Ureter (tissue), 1 donor: ENCODE data around the gene NID1. TPM values are rescaled to one million over a fixed set of nuclear protein-coding genes. Genes with fewer than 3 reads are reported as not detected.
"Not testable (repeated sequence)": the region's sequence is repeated elsewhere in the genome, so short reads cannot be mapped to it uniquely, and the experiment has no call there.

Source experiments
- DNase-seq: peaks from one replicate; pipeline ENCODE4 v3.0.0-alpha.2; 2020; ENCODE audit warnings: low spot score
- total RNA-seq: library from RNA; stranded (reverse); gene quantifications from one replicate; pipeline ENCODE4 v1.2.4, GENCODE V29; 2023
- donor health status: DM: yes; HTN: yes; CAD: no.

NID1 gene
- total RNA-seq, 1 donor from 2014 or later = 89.3 TPM

DNA sequence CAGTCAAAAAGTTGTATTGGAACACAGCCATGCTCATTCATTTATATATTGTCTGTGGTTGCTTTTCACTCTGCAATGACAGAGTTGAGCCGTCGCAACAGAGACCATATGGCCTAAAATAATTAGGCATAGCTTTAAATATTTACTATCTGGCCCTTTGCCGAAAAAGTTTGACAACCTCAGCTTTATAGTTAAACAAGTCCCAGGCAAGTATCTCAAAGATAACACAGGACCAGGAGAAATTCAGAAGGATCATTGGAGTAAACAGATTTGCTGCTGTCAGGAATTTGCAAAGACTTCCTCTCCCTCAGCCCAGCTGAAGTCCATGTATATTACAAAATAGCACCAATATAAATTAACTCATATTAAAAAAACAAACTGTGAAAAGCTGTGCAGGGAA, 34.4 kb downstream of the NID1 start:
- DNase-seq = no peak

DNA sequence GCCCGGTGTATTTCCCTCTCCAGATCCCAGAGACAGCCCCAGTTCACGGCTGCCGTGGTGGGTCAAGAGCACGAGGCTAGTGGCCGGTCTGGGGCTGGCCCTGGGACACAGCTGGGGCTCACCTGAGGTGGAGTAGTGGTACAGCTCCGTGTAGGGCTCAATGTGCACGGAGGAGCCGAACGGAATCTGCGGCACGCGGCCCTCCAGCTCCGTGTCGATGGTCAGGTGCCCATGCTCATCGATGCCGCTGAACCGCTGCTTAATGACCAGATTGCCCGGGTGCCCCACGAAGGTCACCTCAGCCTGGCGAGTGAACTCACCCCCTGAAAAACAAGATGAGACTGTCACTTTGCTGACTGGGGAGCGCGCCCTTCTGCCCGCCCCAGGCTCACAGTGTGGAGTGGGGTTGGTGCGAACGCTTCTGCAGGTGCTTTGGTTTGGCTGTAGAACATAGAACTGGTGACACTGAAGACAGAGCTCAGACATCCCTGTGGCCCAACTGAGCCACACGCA, 35.4 kb downstream of the NID1 start:
- no peak for DNase-seq

DNA sequence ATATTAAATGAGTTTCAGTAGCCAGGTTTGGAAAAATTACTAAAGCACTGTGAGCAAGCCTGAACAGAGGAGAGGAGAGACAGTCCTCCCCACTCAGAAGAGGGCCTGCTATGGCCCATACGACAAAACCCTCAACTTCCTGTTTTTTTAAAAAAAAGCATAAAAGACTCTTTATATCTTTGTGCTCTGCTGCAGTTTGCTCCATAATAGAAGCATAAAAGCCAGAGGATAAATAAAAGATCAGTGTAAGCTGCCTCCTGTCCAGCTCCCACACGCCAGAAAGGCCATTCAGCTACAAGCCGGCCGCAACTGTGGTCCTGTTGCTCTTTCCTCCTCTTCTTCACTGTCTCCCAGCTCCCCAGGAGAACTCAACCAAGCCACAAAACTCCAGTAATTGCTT, 37.8 kb downstream of the NID1 start:
- DNase-seq = no peak

DNA sequence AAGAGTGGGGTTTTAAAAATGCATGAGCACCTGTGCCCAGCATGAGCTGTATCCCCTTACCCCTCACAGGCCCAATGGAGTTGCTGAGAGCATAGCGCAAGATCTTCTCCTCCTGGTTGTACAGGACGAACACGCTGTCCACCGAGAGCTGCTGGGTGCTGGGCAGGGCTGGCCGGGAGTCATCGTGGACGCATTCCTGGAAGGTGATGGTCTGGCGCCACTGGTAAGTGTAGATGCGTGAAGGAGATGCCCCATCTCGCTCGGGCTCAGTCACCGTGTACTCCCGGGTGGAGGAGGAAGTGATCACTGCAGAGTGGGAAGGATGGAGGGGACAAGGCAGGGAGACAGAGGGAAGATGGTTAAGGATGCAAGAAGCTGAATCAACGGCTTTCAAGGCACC, 39.1 kb downstream of the NID1 start:
- no peak for DNase-seq

GRCh38 chr1:236024641-236025040, 40.2 kb downstream of the NID1 start:
- DNase-seq = no peak

DNA sequence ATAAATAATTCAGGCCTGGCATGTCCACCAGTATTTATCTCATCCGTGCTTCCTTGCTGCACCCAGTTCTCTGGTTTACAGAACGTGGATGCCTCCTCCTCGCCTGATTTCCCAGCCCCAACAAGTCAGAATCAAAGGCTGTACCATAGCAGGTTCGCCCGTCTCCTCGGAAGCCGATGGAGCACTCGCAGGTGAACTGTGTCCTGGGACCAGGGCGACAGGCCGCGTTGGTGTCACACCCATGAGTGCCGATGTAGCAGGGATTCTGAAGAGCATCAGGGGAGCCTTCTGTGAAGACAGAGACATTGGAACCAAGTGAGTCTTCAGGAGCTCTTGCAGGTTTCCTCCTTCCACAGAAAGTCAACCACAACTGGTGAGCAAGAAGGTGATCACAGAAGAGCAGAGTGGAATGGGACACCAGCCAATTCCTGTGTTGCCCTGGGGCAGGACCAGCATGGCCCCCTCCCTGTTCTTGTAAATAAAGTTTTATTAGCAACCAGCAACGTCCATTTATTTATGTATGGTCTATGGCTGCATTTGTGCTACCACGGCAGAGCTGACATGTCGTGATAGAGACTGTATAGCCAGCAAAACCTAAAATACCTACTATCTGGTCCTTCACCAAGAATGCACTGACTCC, 40.8 kb downstream of the NID1 start:
- DNase-seq = no peak

DNA sequence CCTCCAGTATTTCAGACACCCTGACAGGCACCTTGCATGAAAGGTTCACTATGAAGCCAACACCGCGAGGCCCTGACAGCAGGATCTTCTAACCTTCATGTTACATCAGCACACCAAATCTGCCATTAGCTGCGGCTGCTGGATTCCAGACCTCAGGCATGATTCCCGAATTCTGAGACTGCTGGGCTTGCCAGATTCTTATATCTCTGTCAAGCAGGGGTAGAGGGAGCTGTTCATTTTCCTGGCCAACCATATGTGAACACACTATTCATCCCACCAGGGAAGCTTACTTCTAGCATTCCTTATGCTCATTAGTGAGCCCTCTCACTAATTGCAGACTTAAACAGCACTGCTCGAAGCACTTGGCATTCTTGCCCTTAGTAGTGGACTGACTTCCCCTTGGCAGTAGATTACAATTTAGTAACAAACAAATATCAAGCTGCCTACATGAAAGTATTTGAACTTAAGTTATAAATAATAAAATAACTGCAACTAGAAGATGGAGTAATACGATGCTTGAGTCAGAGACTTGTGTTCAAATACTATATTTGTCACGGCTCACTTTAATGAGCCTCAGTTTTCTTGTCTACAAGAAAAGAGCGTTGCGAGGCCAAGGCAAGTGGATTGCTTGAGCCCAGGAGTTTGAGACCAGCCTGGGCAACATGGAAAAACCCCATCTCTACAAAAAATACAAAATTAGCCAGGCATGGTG, 43.3 kb downstream of the NID1 start:
- DNase-seq = no peak

- no peak for DNase-seq
Observed at GRCh38 chr1:236020359-236021219, 44.3 kb downstream of the NID1 start.

DNA sequence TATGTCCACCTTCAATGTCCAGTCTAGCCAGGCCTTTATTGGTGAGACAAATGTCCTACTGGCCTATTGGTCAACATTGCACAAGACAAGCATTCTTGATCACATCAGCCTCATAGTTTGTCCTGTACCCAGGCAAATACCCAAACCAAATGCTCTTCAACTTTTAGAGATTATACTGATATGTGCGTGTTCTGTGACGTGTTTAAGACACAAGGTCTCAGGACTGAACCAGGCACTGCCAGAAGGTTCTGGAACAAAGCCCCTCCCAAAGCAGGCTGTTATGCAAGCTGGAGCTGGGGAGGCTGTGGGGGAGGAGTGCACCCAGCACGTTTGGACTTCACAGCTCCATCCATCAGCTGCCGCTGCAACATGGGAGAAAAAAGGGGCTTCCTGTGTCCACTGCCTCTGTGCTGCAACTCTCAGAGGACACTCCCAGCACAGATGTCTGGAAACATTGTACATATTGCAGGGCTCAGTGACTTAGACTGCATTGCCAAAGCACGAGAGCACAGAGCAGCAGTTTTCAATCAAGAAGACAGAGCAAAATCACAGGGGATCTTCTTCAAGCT, 45.9 kb downstream of the NID1 start:
- DNase-seq = peak; percentile 75

DNA sequence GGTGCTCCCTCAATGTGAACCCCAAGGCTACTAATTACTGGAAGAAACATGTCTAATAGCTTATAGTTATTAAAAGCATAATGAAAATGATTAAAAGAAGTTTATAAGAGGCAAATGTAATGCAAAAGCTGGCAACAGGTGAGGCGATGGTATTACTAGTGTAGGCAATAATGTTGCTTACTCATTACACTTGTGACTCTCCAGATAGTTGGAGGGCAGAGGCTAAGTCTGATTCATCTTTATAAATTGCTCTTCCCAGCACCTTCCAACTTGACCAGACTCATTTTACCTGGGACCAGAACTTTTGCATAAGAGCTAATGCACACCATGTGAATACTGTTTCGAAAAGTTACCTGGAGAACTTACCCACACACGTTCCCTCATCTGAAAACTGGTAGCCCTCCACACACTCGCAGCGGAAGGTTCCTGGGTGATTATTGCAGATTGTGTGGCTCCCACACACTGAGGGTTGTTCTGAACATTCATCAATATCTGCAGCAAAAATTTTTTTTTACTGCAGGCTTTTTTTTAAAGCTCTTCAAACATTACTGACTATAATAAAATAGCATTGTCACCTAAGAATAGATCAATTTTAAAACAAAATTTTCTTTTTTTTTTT, 48.0 kb downstream of the NID1 start:
- no peak for DNase-seq

- peak; percentile 70 for DNase-seq
Observed at GRCh38 chr1:236016083-236016482, 48.8 kb downstream of the NID1 start.

- no peak for DNase-seq
Observed at GRCh38 chr1:236015539-236015938, 49.4 kb downstream of the NID1 start.

GRCh38 chr1:236013330-236013729, 51.6 kb downstream of the NID1 start:
- DNase-seq = no peak

GRCh38 chr1:236011641-236012040, 53.2 kb downstream of the NID1 start:
- DNase-seq = no peak

DNA sequence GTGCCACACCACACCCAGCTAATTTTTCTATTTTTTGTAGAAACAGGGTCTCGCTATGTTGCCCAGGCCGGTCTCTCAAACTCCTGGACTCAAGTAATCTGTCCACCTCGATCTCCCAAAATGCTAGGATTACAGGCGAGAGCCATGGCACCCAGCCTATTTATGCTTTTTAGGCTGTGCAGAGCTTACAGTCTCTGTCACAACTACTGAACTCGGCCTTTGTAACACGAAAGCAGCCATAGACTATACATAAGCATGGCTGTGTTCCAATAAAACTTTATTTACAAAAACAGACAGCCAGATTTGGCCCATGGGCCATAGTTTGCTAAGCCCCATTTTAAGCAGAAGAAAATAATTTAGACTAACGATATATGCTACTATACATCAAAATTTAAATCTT, 54.4 kb downstream of the NID1 start:
- no peak for DNase-seq

- no peak for DNase-seq
Observed at GRCh38 chr1:236009857-236010256, 55.0 kb downstream of the NID1 start.

DNA sequence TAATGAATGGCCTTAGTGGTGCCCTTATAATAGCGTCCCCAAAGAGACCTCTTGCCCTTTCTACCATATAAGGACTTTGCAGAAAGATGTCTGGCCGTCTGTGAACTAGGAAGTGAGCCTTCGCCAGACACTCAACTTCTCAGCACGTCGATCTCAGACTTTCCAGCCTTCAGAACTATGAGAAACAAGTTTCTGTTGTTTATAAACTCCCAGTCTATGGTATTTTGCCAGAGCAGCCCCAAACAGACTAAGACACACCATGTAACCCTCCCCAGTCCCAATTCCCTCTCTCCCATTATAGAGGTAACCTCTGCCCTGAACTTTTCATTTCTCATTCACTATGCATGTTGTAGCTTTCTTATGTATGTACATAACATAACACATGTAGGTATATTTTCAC, 55.7 kb downstream of the NID1 start:
- DNase-seq = no peak

- no peak for DNase-seq
Observed at GRCh38 chr1:236007781-236008180, 57.1 kb downstream of the NID1 start.

DNA sequence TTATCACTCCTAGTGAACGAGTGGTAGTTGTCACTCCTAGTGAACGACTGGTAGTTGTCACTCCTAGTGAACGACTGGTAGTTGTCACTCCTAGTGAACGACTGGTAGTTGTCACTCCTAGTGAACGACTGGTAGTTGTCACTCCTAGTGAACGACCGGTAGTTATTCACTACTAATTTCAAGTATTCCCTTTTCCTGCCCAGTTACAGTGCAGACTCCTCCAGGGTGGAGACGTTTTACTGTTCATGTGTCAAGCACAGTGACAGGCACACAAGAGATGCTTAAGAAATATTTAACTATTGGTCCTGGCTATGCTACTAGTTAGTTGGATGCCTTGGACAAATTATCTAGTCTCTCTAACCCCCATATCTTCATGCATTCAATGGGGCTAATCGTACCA, 61.8 kb downstream of the NID1 start:
- not testable (repeated sequence) for DNase-seq

DNA sequence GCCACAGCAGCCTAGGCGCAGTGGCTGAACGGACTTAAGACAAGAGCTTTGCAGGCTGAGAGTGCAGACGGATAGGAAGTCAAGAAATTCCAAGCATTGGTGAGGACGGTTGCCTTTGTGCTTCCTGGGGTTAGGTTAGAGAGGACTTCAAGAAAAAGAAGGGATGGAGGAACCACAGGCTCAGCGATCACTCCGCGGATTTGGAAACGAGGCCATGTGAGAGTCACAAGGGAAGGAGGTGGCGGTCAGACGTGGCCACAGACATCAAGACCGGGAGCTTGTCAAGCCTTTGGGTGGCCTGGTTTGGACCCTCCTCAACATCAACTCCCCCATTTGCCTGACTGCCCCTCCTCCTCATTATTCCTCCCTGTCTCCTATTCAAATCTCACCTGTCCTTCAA, 62.3 kb downstream of the NID1 start:
- no peak for DNase-seq

- DNase-seq = no peak
Observed at GRCh38 chr1:236002025-236002390, 62.9 kb downstream of the NID1 start.

DNA sequence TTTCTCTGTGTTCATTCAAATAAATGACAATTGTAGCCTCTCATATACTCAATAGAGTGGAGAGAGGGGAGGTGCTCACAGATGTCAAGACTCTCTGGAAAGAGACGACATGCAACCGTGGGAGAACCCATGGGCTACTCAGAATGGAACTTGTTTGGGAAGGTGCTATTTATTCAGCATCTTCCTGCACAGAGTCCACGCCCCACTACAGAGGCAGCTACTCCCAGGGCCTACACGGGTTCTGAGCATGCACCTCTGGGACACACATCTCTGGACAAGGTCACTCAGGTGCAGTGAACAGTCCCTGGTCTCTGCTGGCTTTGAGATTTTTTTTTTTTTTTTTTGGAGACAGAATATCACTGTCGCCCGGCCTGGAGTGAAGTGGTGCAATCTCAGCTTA, 64.1 kb downstream of the NID1 start:
- no peak for DNase-seq
